ENCODE results near the gene CYTH4. TPM values are rescaled to one million over a fixed set of nuclear protein-coding genes. Genes with fewer than 3 reads are reported as not detected.

CYTH4 gene
- total and polyA plus RNA-seq, 10 of the 15 experiments (the other 5 are each of a cell fraction or from before 2014, with no cell fraction given) = 1.5 to 27.3 (median 16.9) TPM

GRCh38 chr22:37338539-37339246 is 56.4 kb downstream of the CYTH4 start:
- BruUV-seq (replicated peaks) = no TSS peak
- Histone ChIP-seq H2AFZ (ENCODE audit: control insufficient read depth, low read depth, low read length) (no peak overlapping the region), H3K4me1 (ENCODE audit: control insufficient read depth, insufficient read depth, low read length) (peaks cover 21% of the 10 kb centered on the region), H3K9ac (ENCODE audit: control insufficient read depth, insufficient read depth, low read length) (no peak overlapping the region), H3K4me3 (no peak overlapping the region), H3K79me2 (ENCODE audit: control insufficient read depth, insufficient read depth, low read length) (no peaks in the 10 kb centered on the region), H4K20me1 (ENCODE audit: control insufficient read depth, insufficient read depth) (no peaks in the 10 kb centered on the region), H3K9me3 (replicated peaks; ENCODE audit: control insufficient read depth, insufficient read depth, low read length) (no peaks in the 10 kb centered on the region), H3K27me3 (replicated peaks in 1 of 2; ENCODE audit: control insufficient read depth in 2 of 2, insufficient read depth in 2 of 2, low read length in 1 of 2) (peaks cover 6 to 10% of the 10 kb centered on the region in 2 experiments), H3K36me3 (ENCODE audit: control insufficient read depth in 2 of 2, insufficient read depth in 2 of 2, low read length in 1 of 2) (no peaks in the 10 kb centered on the region), H3K27ac (ENCODE audit: control insufficient read depth, insufficient read depth) (no peak overlapping the region), H3K4me2 (ENCODE audit: control insufficient read depth, insufficient read depth) (no peak overlapping the region)
- intact Hi-C loops (cut with micrococcal nuclease; ENCODE audit: unreplicated experiment) = no loop called here
- TF ChIP-seq ATF7 (IDR thresholded peaks at IDR 0.05; ENCODE audit: low read depth) (no peak), SUZ12 (IDR thresholded peaks at IDR 0.05; ENCODE audit: unreplicated experiment) (no peak), NFYA (IDR thresholded peaks at IDR 0.05; ENCODE audit: borderline replicate concordance, low read depth, low read length) (no peak), FOXK2 (IDR thresholded peaks at IDR 0.05) (no peak), EP300 (IDR thresholded peaks at IDR 0.05; ENCODE audit: borderline replicate concordance in 1 of 2, control insufficient read depth in 1 of 2, low read depth in 2 of 2, low read length in 2 of 2) (no peak)
- SMC1A ChIA-PET (ENCODE audit: uncharacterized antibody, unreplicated experiment) = interaction anchor here (1.0 kb wide), 1 partner anchor 22 kb away, joined by 3 read pairs; no protein-coding TSS in a partner anchor
- in situ Hi-C loops (cut with MboI) = no loop called here
- POLR2A ChIA-PET = interaction anchor here (1.4 kb wide), 1 partner anchor 8 kb away, joined by 4 read pairs; no protein-coding TSS in a partner anchor
- 55% methylated on average over 10 of the region's 10 CpGs for WGBS (ENCODE audit: insufficient coverage, insufficient replicate concordance, low lambda C conversion rate, missing lambda C conversion rate)
- DNase-seq (ENCODE audit: low read depth, low spot score) (no peak), ATAC-seq (no peak), FAIRE-seq (no peak)
- RAD21 ChIA-PET (ENCODE audit: unreplicated experiment) = interaction anchor here (1.4 kb wide), 1 partner anchor 21 kb away, joined by 3 read pairs; no protein-coding TSS in a partner anchor
- CTCF ChIA-PET = interaction anchor here (0.7 kb wide), 1 partner anchor 158 kb away, joined by 3 read pairs; no protein-coding TSS in a partner anchor

Measured in GM12878 (cell line).